DOHH2 (cell line): Measurements from ENCODE around the gene SHISAL1.
"Not testable (repeated sequence)": the region's sequence is repeated elsewhere in the genome, so short reads cannot be mapped to it uniquely, and the experiment has no call there.

Source experiments
- H3F3A ChIP-seq: fragments of 200-600 bp; sonication (generic), shearing (Covaris generic); 2 replicates; pipeline ENCODE4 v1.6.0; 2016; ENCODE audit warnings: antibody characterized with exemption, mild to moderate bottlenecking; ENCODE audit not compliant: control insufficient read depth, insufficient read depth
- H3K27ac ChIP-seq: fragments of 200-600 bp; sonication (generic); 2 replicates; pipeline ENCODE4 v1.5.1; 2014; ENCODE audit warnings: low read depth, mild to moderate bottlenecking, low read length, moderate library complexity
- H3K27me3 ChIP-seq: fragments of 200-600 bp; sonication (generic); 2 replicates; pipeline ENCODE4 v1.6.1; 2014; ENCODE audit warnings: mild to moderate bottlenecking, low read length, mixed read lengths; ENCODE audit not compliant: control insufficient read depth
- H3K36me3 ChIP-seq: fragments of 200-600 bp; sonication (generic); 2 replicates; pipeline ENCODE4 v1.6.1; 2014; ENCODE audit warnings: mild to moderate bottlenecking, low read length, moderate library complexity, mixed read lengths; ENCODE audit not compliant: control insufficient read depth
- H3K4me1 ChIP-seq: fragments of 200-600 bp; sonication (generic); 2 replicates; pipeline ENCODE4 v1.6.1; 2014; ENCODE audit warnings: mild to moderate bottlenecking, low read length, mixed read lengths; ENCODE audit not compliant: control insufficient read depth
- H3K4me2 ChIP-seq: fragments of 200-600 bp; sonication (generic); 2 replicates; pipeline ENCODE4 v1.6.0; 2014; ENCODE audit warnings: mild to moderate bottlenecking, low read length, moderate library complexity
- H3K4me3 ChIP-seq: fragments of 200-600 bp; sonication (generic); 2 replicates; pipeline ENCODE4 v1.5.1; 2014; ENCODE audit warnings: mild to moderate bottlenecking, low read length, mixed read lengths
- H3K79me2 ChIP-seq: fragments of 200-600 bp; sonication (generic); 2 replicates; pipeline ENCODE4 v1.6.1; 2014; ENCODE audit warnings: mild to moderate bottlenecking, low read length, mixed read lengths; ENCODE audit not compliant: control insufficient read depth
- H3K9me2 ChIP-seq: fragments of 200-600 bp; sonication (generic); replicated peaks from 2 replicates; pipeline ENCODE4 v1.6.1; 2014; ENCODE audit warnings: mild to moderate bottlenecking, low read length, mixed read lengths; ENCODE audit not compliant: control insufficient read depth
- H3K9me3 ChIP-seq: fragments of 200-600 bp; sonication (generic); 2 replicates; pipeline ENCODE4 v1.6.1; 2014; ENCODE audit warnings: antibody characterized with exemption, low read length, mixed read lengths; ENCODE audit not compliant: control insufficient read depth, insufficient read depth
- H4K20me1 ChIP-seq: fragments of 200-600 bp; sonication (generic); 2 replicates; pipeline ENCODE4 v1.6.0; 2014; ENCODE audit warnings: low read depth, mild to moderate bottlenecking, antibody characterized with exemption, low read length, moderate library complexity; ENCODE audit not compliant: control insufficient read depth, insufficient read depth
- EZH2phosphoT487 ChIP-seq: fragments of 200-600 bp; sonication (generic); IDR thresholded peaks from 2 replicates; pipeline ENCODE4 v1.6.1; 2017; ENCODE audit warnings: borderline replicate concordance, mild to moderate bottlenecking, antibody characterized with exemption, low read length, moderate library complexity, mixed read lengths
- TF ChIP-seq, protein P1 (sequence below): fragments of 200-600 bp; sonication (generic); IDR thresholded peaks from one replicate; pipeline ENCODE4 v1.5.1; 2014; ENCODE audit warnings: antibody characterized with exemption, mild to moderate bottlenecking, low read depth, low read length; ENCODE audit not compliant: poor library complexity, severe bottlenecking

The SHISAL1 gene

DNA sequence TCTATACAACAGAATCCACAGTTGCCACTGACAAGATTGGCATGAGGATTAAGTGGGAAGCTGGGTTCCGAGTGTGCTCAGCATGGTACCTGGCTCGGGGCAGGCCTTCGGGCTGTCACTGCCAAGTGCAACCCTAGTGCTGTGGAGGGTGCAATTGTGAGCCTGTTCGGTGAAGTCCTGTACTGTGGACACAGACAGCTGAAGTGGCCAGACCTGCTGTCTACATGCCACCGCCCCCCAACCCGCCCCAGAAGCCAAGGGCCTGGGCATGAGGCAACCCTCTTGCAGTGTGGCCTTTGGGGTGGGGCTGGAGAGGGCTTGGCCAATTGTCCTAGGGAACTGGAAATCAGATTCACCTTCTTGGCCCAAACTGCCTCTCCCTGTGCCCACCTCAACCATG is 15.6 kb upstream of the SHISAL1 start:
- Histone ChIP-seq H3K4me1 (no peaks in the 10 kb centered on the region), H3K4me3 (no peak overlapping the region), H3K9me3 (no peaks in the 10 kb centered on the region), H3K36me3 (no peaks in the 10 kb centered on the region), H3K27me3 (peaks cover 20% of the 10 kb centered on the region), H3K4me2 (no peak overlapping the region), H3K79me2 (no peaks in the 10 kb centered on the region), H4K20me1 (no peaks in the 10 kb centered on the region), H3K27ac (no peak overlapping the region), H3K9me2 (no peaks in the 10 kb centered on the region), H3F3A (no peaks in the 10 kb centered on the region)
- no peak for TF ChIP-seq EZH2phosphoT487
- TF ChIP-seq, protein P1, sequence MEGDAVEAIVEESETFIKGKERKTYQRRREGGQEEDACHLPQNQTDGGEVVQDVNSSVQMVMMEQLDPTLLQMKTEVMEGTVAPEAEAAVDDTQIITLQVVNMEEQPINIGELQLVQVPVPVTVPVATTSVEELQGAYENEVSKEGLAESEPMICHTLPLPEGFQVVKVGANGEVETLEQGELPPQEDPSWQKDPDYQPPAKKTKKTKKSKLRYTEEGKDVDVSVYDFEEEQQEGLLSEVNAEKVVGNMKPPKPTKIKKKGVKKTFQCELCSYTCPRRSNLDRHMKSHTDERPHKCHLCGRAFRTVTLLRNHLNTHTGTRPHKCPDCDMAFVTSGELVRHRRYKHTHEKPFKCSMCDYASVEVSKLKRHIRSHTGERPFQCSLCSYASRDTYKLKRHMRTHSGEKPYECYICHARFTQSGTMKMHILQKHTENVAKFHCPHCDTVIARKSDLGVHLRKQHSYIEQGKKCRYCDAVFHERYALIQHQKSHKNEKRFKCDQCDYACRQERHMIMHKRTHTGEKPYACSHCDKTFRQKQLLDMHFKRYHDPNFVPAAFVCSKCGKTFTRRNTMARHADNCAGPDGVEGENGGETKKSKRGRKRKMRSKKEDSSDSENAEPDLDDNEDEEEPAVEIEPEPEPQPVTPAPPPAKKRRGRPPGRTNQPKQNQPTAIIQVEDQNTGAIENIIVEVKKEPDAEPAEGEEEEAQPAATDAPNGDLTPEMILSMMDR = no peak

DNA sequence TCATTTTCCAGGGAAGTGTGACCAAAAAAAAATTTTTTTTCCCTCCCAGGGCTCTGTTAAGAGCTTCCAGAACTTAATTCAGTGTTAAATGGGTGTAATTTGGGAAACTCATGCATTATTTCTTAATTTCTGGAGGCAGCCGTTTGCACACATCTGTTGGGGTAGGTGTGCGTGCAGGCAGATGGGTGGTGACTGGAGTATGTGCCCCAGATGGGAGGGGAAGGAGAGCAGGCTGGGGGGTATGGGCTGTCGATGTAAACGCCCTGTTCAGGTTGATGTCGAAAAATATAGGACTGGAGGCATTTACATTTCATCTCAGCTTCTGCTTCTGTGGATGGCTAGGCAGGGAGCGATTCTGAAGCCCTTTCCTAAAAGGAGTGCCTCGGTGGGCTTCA is 13.7 kb upstream of the SHISAL1 start:
- H3K4me1 ChIP-seq = no peaks in the 10 kb centered on the region
- no peak overlapping the region for H3K4me3 ChIP-seq
- H4K20me1 ChIP-seq = no peaks in the 10 kb centered on the region
- no peaks in the 10 kb centered on the region for H3K9me2 ChIP-seq
- no peaks in the 10 kb centered on the region for H3K9me3 ChIP-seq
- peaks cover 15% of the 10 kb centered on the region for H3K27me3 ChIP-seq
- H3K79me2 ChIP-seq = no peaks in the 10 kb centered on the region
- TF ChIP-seq, protein P1 = no peak
- no peak for TF ChIP-seq EZH2phosphoT487
- H3K36me3 ChIP-seq = no peaks in the 10 kb centered on the region
- H3K27ac ChIP-seq = no peak overlapping the region
- no peaks in the 10 kb centered on the region for H3F3A ChIP-seq
- H3K4me2 ChIP-seq = no peak overlapping the region

DNA sequence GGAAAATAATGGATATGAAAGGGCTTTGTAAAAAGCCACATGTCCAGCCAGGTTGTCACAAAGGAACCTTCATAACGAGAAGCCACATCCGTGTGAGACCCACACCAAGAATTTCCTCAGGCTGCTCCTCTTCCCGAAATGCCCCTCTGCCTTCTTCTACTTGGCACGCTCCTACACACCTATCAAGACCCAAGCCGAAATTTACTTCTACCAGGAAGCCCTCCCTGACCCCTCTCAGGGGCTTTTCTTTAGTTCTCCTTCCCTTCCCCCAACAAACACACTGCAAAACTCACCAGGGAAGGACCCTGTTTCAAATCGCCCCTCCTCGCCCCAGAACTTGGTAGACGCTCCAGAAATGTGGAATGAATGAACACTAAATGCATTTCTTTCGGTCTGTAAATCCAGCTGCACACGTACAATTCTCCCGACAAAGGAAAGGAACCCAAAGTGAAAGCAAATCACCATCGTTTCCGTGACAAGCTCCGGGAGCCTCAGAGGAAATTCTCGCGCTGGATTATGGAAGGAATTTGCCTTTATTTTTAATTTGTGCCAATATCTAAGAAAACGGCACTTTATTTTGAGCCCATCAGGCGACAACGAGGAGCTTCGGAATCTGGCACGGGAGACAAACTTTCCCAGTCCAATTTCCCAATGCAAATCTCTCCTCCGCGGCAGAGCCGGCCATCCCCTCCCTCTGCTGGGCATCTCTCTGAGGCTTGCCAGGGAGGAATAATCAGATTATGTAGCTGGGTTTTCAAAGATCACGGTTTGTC is 13.2 kb upstream of the SHISAL1 start:
- Histone ChIP-seq H3K4me2 (no peak overlapping the region), H3K4me3 (no peak overlapping the region), H3K27ac (no peak overlapping the region)

DNA sequence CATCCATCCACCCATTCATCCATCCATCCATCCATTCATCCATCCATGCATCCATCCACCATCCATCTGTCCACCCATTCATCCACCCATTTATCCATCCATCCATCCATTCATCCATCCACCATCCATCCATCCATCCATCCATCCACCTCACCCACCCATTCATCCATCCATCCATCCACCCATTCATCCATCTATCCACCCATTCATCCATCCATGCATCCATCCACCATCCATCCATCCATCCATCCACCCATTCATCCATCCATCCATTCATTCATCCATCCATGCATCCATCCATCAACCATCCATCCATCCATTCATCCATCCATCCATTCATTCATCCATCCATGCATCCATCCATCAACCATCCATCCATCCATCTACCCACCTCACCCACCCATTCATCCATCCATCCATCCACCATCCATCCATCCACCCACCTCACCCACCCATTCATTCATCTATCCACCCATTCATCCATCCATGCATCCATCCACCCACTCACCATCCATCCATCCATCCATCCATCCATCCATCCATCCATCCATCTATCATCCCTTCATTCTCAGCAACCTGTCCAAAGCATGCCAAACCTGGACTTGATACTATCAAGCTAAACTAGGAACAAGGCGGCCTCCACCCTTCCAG is 10.5 kb upstream of the SHISAL1 start:
- H3K4me3 ChIP-seq, H3K9me2 ChIP-seq, H3F3A ChIP-seq, H4K20me1 ChIP-seq, H3K27me3 ChIP-seq, H3K36me3 ChIP-seq, H3K4me2 ChIP-seq, H3K27ac ChIP-seq, H3K4me1 ChIP-seq, H3K9me3 ChIP-seq, H3K79me2 ChIP-seq: not testable (repeated sequence)

More for the DNA sequence above, 13.2 kb upstream of the SHISAL1 start:
- Histone ChIP-seq H3K9me3 (no peaks in the 10 kb centered on the region), H3K4me1 (no peaks in the 10 kb centered on the region), H3K9me2 (no peaks in the 10 kb centered on the region), H3F3A (no peaks in the 10 kb centered on the region), H4K20me1 (no peaks in the 10 kb centered on the region), H3K79me2 (no peaks in the 10 kb centered on the region), H3K36me3 (no peaks in the 10 kb centered on the region), H3K27me3 (peaks cover 15% of the 10 kb centered on the region)
- TF ChIP-seq, protein P1 = no peak
- no peak for TF ChIP-seq EZH2phosphoT487
